CD4-positive, alpha-beta T cell (primary cell): Measurements from ENCODE around the gene PTDSS2. TPM values are rescaled to one million over a fixed set of nuclear protein-coding genes. Genes with fewer than 3 reads are reported as not detected.

Source experiments
- ATAC-seq: fragments of 200-7000 bp; cut with Tn5 transposase; one replicate; pipeline ENCODE4 v1.10.0; 2022; ENCODE audit warnings: mild to moderate bottlenecking; ENCODE audit not compliant: poor library complexity
- CTCF ChIA-PET: fragments of 350-600 bp; sonication (Branson Sonifier 250); formaldehyde crosslinking; loops from one replicate; lab custom pipeline; 2021; ENCODE audit warnings: antibody characterized with exemption, inconsistent platforms; lab: Charles Lee
- POLR2A ChIA-PET: fragments of 350-600 bp; sonication (Branson Sonifier 250); formaldehyde crosslinking; loops from one replicate; lab custom pipeline; 2021; ENCODE audit warnings: antibody characterized with exemption, inconsistent platforms; lab: Charles Lee
- DNase-seq, 14 experiments: peaks; one replicate each; pipeline ENCODE4 v3.0.0-alpha.2; 2013 to 2020; ENCODE audit warnings: mixed read lengths in 2 of 14
- H3K27ac ChIP-seq, 2 donors: one replicate each; pipeline versions ENCODE4 v1.5.1 to v1.7.0; 2013; ENCODE audit warnings: low read length in 2 of 2, low read depth in 1 of 2, mild to moderate bottlenecking in 1 of 2
- H3K27me3 ChIP-seq, 2 experiments: 1 replicate in 1 of 2; 2 replicates in 1 of 2; pipeline versions ENCODE4 v1.6.1 to v1.7.0; 2013; ENCODE audit warnings: low read length in 2 of 2, control low read depth in 1 of 2, mild to moderate bottlenecking in 1 of 2, moderate library complexity in 1 of 2; ENCODE audit not compliant: insufficient read depth in 2 of 2, control insufficient read depth in 1 of 2
- H3K36me3 ChIP-seq: one replicate; pipeline ENCODE4 v1.6.1; 2013; ENCODE audit warnings: low read length, control low read depth; ENCODE audit not compliant: insufficient read depth
- H3K4me1 ChIP-seq: one replicate; pipeline ENCODE4 v1.6.1; 2013; ENCODE audit warnings: low read length, control low read depth; ENCODE audit not compliant: insufficient read depth
- H3K4me3 ChIP-seq: one replicate; pipeline ENCODE4 v1.5.1; 2013; ENCODE audit warnings: mild to moderate bottlenecking, low read length, moderate library complexity
- H3K9me3 ChIP-seq, 2 experiments: 1 replicate in 1 of 2; 2 replicates in 1 of 2; pipeline versions ENCODE4 v1.6.1 to v1.7.0; 2013; ENCODE audit warnings: low read length in 2 of 2, mild to moderate bottlenecking in 2 of 2, control low read depth in 1 of 2, moderate library complexity in 1 of 2; ENCODE audit not compliant: control insufficient read depth in 1 of 2, insufficient read depth in 1 of 2
- H3K27ac Mint-ChIP-seq: one replicate; pipeline ENCODE4 v1.8.0; 2020; ENCODE audit warnings: mixed read lengths
- H3K27me3 Mint-ChIP-seq: one replicate; pipeline ENCODE4 v1.8.0; 2021; ENCODE audit warnings: mixed read lengths
- H3K36me3 Mint-ChIP-seq: one replicate; pipeline ENCODE4 v1.8.0; 2021; ENCODE audit warnings: low read depth, mixed read lengths
- H3K4me1 Mint-ChIP-seq: one replicate; pipeline ENCODE4 v1.8.0; 2021; ENCODE audit warnings: low read depth, mixed read lengths
- H3K4me3 Mint-ChIP-seq: one replicate; pipeline ENCODE4 v1.8.0; 2020; ENCODE audit warnings: mild to moderate bottlenecking, mixed read lengths
- H3K9me3 Mint-ChIP-seq: one replicate; pipeline ENCODE4 v1.8.0; 2020; ENCODE audit warnings: mixed read lengths
- intact Hi-C, 2 experiments: fragments of 100-400 bp; cut with DNase I in 1 of 2; cut with micrococcal nuclease in 1 of 2; formaldehyde crosslinking; loops; one replicate each; pipeline versions ENCODE4 v1.15.1 to v1.9.0; 2023 to 2025; cut with DNase I, micrococcal nuclease
- total RNA-seq, 174 experiments: library from RNA in 2 of 174; stranded (reverse) in 2 of 174; gene quantifications; one replicate each; pipeline ENCODE4 v1.2.3 and lab custom pipeline; 2021 to 2026
- TF ChIP-seq, protein P1 (sequence below): fragments of 200-600 bp; IDR thresholded peaks from one replicate; pipeline ENCODE4 v1.8.0; 2022; ENCODE audit warnings: antibody characterized with exemption, mild to moderate bottlenecking

PTDSS2 gene
- total RNA-seq, 2 experiments from 2014 or later: 15.2 to 18.4 TPM

- Histone ChIP-seq H3K4me1 (peaks cover 47% of the 10 kb centered on the region), H3K4me3 (no peak overlapping the region), H3K9me3 (no peaks in the 10 kb centered on the region), H3K36me3 (no peaks in the 10 kb centered on the region), H3K27ac (no peak overlapping the region), H3K27me3 (no peaks in the 10 kb centered on the region)
- H3K9me3 Mint-ChIP-seq: no peaks in the 10 kb centered on the region
- H3K27ac Mint-ChIP-seq: no peak overlapping the region
- peaks cover 26% of the 10 kb centered on the region for H3K4me1 Mint-ChIP-seq
- ChIA-PET POLR2A (interaction anchor here (0.6 to 4.7 kb wide), 6 partner anchors 31 to 238 kb away, joined by 3 to 88 read pairs (median 8); partner anchors contain the start of genes RNH1 and SIGIRR), CTCF (interaction anchor here (1.1 to 2.1 kb wide), 4 partner anchors 31 to 196 kb away, joined by 3 to 16 read pairs (median 4); partner anchors contain the start of gene SIGIRR)
- H3K27me3 Mint-ChIP-seq: no peaks in the 10 kb centered on the region
- peaks cover 5% of the 10 kb centered on the region for H3K36me3 Mint-ChIP-seq
- intact Hi-C loops: no loop called here
- no peak for ATAC-seq
- DNase-seq: no peak
- TF ChIP-seq, protein P1, sequence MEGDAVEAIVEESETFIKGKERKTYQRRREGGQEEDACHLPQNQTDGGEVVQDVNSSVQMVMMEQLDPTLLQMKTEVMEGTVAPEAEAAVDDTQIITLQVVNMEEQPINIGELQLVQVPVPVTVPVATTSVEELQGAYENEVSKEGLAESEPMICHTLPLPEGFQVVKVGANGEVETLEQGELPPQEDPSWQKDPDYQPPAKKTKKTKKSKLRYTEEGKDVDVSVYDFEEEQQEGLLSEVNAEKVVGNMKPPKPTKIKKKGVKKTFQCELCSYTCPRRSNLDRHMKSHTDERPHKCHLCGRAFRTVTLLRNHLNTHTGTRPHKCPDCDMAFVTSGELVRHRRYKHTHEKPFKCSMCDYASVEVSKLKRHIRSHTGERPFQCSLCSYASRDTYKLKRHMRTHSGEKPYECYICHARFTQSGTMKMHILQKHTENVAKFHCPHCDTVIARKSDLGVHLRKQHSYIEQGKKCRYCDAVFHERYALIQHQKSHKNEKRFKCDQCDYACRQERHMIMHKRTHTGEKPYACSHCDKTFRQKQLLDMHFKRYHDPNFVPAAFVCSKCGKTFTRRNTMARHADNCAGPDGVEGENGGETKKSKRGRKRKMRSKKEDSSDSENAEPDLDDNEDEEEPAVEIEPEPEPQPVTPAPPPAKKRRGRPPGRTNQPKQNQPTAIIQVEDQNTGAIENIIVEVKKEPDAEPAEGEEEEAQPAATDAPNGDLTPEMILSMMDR: no peak
- H3K4me3 Mint-ChIP-seq: peak overlapping the region; percentile 56
Observed at GRCh38 chr11:446891-447290, 3.2 kb upstream of the PTDSS2 start.

- TF ChIP-seq, protein P1: peak; percentile 93
- DNase-seq (peak; percentile 91 to 98 (median 94)), ATAC-seq (peak; percentile 66)
- intact Hi-C loops: loop anchor here (1.0 kb wide), 2 partner anchors 33 to 42 kb away; no protein-coding TSS in a partner anchor
- H3K27me3 ChIP-seq: no peaks in the 10 kb centered on the region
- ChIA-PET CTCF (interaction anchor here (0.8 to 2.5 kb wide), 17 partner anchors 8 to 244 kb away, joined by 3 to 39 read pairs (median 4); partner anchors contain the start of genes BET1L, RIC8A, RNH1 and SIGIRR), POLR2A (interaction anchor here (0.8 to 4.7 kb wide), 10 partner anchors 32 to 241 kb away, joined by 3 to 88 read pairs (median 11); partner anchors contain the start of genes BET1L, RIC8A, RNH1 and SIGIRR)
- peaks cover 9% of the 10 kb centered on the region for H3K36me3 ChIP-seq
- no peaks in the 10 kb centered on the region for H3K9me3 ChIP-seq
- Mint-ChIP-seq H3K27ac (peak overlapping the region; percentile 95), H3K27me3 (no peaks in the 10 kb centered on the region), H3K4me1 (peaks cover 26% of the 10 kb centered on the region), H3K9me3 (no peaks in the 10 kb centered on the region), H3K36me3 (peaks cover 9% of the 10 kb centered on the region), H3K4me3 (peak overlapping the region; percentile 93)
- H3K4me1 ChIP-seq: peaks cover 38% of the 10 kb centered on the region
- peak overlapping the region; percentile 84 to 89 for H3K27ac ChIP-seq
- peak overlapping the region; percentile 63 for H3K4me3 ChIP-seq
Observed at GRCh38 chr11:447923-448731, 2.0 kb upstream of the PTDSS2 start.

GRCh38 chr11:450809-451451 lies 851 bp downstream of the PTDSS2 start:
- POLR2A ChIA-PET: interaction anchor here (0.6 to 4.7 kb wide), 13 partner anchors 9 to 243 kb away, joined by 3 to 88 read pairs (median 6); partner anchors contain the start of genes ANO9, BET1L, PSMD13 and RIC8A
- Histone ChIP-seq H3K27ac (peak overlapping the region in 1 of 2 donors; percentile 73), H3K36me3 (peaks cover 16% of the 10 kb centered on the region), H3K27me3 (no peaks in the 10 kb centered on the region), H3K9me3 (no peaks in the 10 kb centered on the region), H3K4me3 (peak overlapping the region; percentile 60), H3K4me1 (peaks cover 47% of the 10 kb centered on the region)
- DNase-seq: peak; percentile 71 to 95 (median 82)
- Mint-ChIP-seq H3K27ac (peak overlapping the region; percentile 89), H3K9me3 (no peaks in the 10 kb centered on the region), H3K27me3 (no peaks in the 10 kb centered on the region), H3K4me1 (peaks cover 30% of the 10 kb centered on the region), H3K36me3 (peaks cover 23% of the 10 kb centered on the region), H3K4me3 (peak overlapping the region; percentile 99)
- TF ChIP-seq, protein P1: peak; percentile 65
- intact Hi-C loops: loop anchor here (1.0 to 10.0 kb wide), 11 partner anchors 44 to 244 kb away; partner anchors contain the start of genes BET1L (in 2 of the 2), RIC8A (in 2 of the 2), PSMD13 (in 1 of the 2) and RNH1 (in 1 of the 2)
- CTCF ChIA-PET: interaction anchor here (0.7 to 2.0 kb wide), 14 partner anchors 10 to 244 kb away, joined by 3 to 37 read pairs (median 6); partner anchors contain the start of genes ANO9, BET1L, RIC8A and RNH1
- ATAC-seq: peak; percentile 64
